ENCODE measurements around the gene DHCR7.

The DHCR7 gene

GRCh38 chr11:71472941-71473792, 25.0 kb upstream of the DHCR7 start:
- no peak for DNase-seq (ENCODE audit: extremely low read depth, low read depth)
- no peak for TF ChIP-seq CTCF (IDR thresholded peaks at IDR 0.05; ENCODE audit: low read depth, low read length)

GRCh38 chr11:71472357-71472885, 24.2 kb upstream of the DHCR7 start:
- DNase-seq (ENCODE audit: extremely low read depth, low read depth) = no peak
- TF ChIP-seq CTCF (IDR thresholded peaks at IDR 0.05; ENCODE audit: low read depth, low read length) = no peak

GRCh38 chr11:71470946-71471345, 22.8 kb upstream of the DHCR7 start:
- no peak for TF ChIP-seq CTCF (IDR thresholded peaks at IDR 0.05; ENCODE audit: low read depth, low read length)
- DNase-seq (ENCODE audit: extremely low read depth, low read depth) = no peak

- no peak for TF ChIP-seq CTCF (IDR thresholded peaks at IDR 0.05; ENCODE audit: low read depth, low read length)
Observed at GRCh38 chr11:71467164-71467563, 19.0 kb upstream of the DHCR7 start.

GRCh38 chr11:71466358-71466757, 18.2 kb upstream of the DHCR7 start:
- no peak for TF ChIP-seq CTCF (IDR thresholded peaks at IDR 0.05; ENCODE audit: low read depth, low read length)
- DNase-seq (ENCODE audit: extremely low read depth, low read depth) = no peak

More at GRCh38 chr11:71467164-71467563, 19.0 kb upstream of the DHCR7 start:
- DNase-seq (ENCODE audit: extremely low read depth, low read depth) = no peak

- no peak for TF ChIP-seq CTCF (IDR thresholded peaks at IDR 0.05; ENCODE audit: low read depth, low read length)
- no peak for DNase-seq (ENCODE audit: extremely low read depth, low read depth)
Observed at GRCh38 chr11:71465054-71465453, 16.9 kb upstream of the DHCR7 start.

All from AG09319 (cell line).